WTC11 (cell line): ENCODE results near the gene FOXO3. TPM values are rescaled to one million over a fixed set of nuclear protein-coding genes. Genes with fewer than 3 reads are reported as not detected.
A peak's percentile ranks its signal among the peaks of the same experiment; 100 is the strongest.

Experiments
- ATAC-seq: fragments of 200-7000 bp; cut with Tn5 transposase; 2 replicates; pipeline ENCODE4 v1.10.0; 2021; ENCODE audit warnings: mild to moderate bottlenecking, moderate library complexity
- CTCF ChIA-PET: fragments of 300-600 bp; sonication (Branson Sonifier 250); formaldehyde crosslinking; loops from one replicate; lab custom pipeline; 2021; ENCODE audit warnings: antibody characterized with exemption; lab: Charles Lee
- POLR2A ChIA-PET: fragments of 350-600 bp; sonication (Branson Sonifier 250); formaldehyde crosslinking; loops from one replicate; lab custom pipeline; 2021; ENCODE audit warnings: antibody characterized with exemption; lab: Charles Lee
- DNase-seq: peaks from one replicate; pipeline ENCODE4 v3.0.0; 2021; ENCODE audit warnings: low spot score
- H3K27ac Mint-ChIP-seq: 2 replicates; pipeline ENCODE4 v1.8.0; 2021; ENCODE audit warnings: mixed read lengths
- H3K27me3 Mint-ChIP-seq: 2 replicates; pipeline ENCODE4 v1.8.0; 2021; ENCODE audit warnings: low read depth, mild to moderate bottlenecking, moderate library complexity, mixed read lengths
- H3K36me3 Mint-ChIP-seq: 2 replicates; pipeline ENCODE4 v1.8.0; 2021; ENCODE audit warnings: mixed read lengths
- H3K4me1 Mint-ChIP-seq: 2 replicates; pipeline ENCODE4 v1.8.0; 2022; ENCODE audit warnings: mixed read lengths
- H3K4me3 Mint-ChIP-seq: 2 replicates; pipeline ENCODE4 v1.8.0; 2021; ENCODE audit warnings: mild to moderate bottlenecking, moderate library complexity, mixed read lengths
- H3K9me3 Mint-ChIP-seq: 2 replicates; pipeline ENCODE4 v1.8.0; 2021; ENCODE audit warnings: mixed read lengths
- AFF4 ChIP-seq: sonication (generic); formaldehyde crosslinking; IDR thresholded peaks from 2 replicates; pipeline ENCODE4 v1.8.1; 2023; ENCODE audit warnings: mild to moderate bottlenecking, missing genetic modification reagents, borderline replicate concordance
- FOXJ3 ChIP-seq: sonication (generic); formaldehyde crosslinking; IDR thresholded peaks from 2 replicates; pipeline ENCODE4 v1.9.0; 2021; ENCODE audit warnings: missing genetic modification reagents, mild to moderate bottlenecking, borderline replicate concordance
- FOXP4 ChIP-seq: sonication (generic); formaldehyde crosslinking; IDR thresholded peaks from 2 replicates; pipeline ENCODE4 v1.8.0; 2022; ENCODE audit warnings: mild to moderate bottlenecking, missing genetic modification reagents
- HMGA2 ChIP-seq: fragments of 250-450 bp; sonication (Bioruptor Pico); IDR thresholded peaks from 2 replicates; pipeline ENCODE4 v1.4.0; 2021; ENCODE audit warnings: mild to moderate bottlenecking, moderate library complexity
- IRF1 ChIP-seq: sonication (generic); formaldehyde crosslinking; IDR thresholded peaks from 2 replicates; pipeline ENCODE4 v1.8.0; 2023; ENCODE audit warnings: missing genetic modification reagents
- SMAD4 ChIP-seq: sonication (generic); formaldehyde crosslinking; IDR thresholded peaks from 2 replicates; pipeline ENCODE4 v1.8.0; 2022; ENCODE audit warnings: mild to moderate bottlenecking, missing genetic modification reagents
- STAT6 ChIP-seq: sonication (generic); formaldehyde crosslinking; conservative IDR thresholded peaks from 2 replicates; pipeline ENCODE4 v1.8.1; 2023; ENCODE audit warnings: mild to moderate bottlenecking, low read depth, missing genetic modification reagents, moderate library complexity
- TEAD1 ChIP-seq: sonication (generic); formaldehyde crosslinking; IDR thresholded peaks from 2 replicates; pipeline ENCODE4 v1.8.0; 2022; ENCODE audit warnings: mild to moderate bottlenecking, missing genetic modification reagents
- TEAD4 ChIP-seq: sonication (generic); formaldehyde crosslinking; IDR thresholded peaks from 2 replicates; pipeline ENCODE4 v1.8.0; 2022; ENCODE audit warnings: mild to moderate bottlenecking, missing genetic modification reagents
- ZNF121 ChIP-seq: sonication (generic); formaldehyde crosslinking; IDR thresholded peaks from 2 replicates; pipeline ENCODE4 v1.8.0; 2023; ENCODE audit warnings: missing genetic modification reagents
- ZNF138 ChIP-seq: sonication (generic); formaldehyde crosslinking; conservative IDR thresholded peaks from 2 replicates; pipeline ENCODE4 v1.8.1; 2022; ENCODE audit warnings: mild to moderate bottlenecking, moderate library complexity, missing genetic modification reagents
- ZNF396 ChIP-seq: fragments of 250-450 bp; sonication (Bioruptor Pico); IDR thresholded peaks from 2 replicates; pipeline ENCODE4 v1.8.0; 2021; ENCODE audit warnings: mild to moderate bottlenecking, moderate library complexity, borderline replicate concordance
- ZNF423 ChIP-seq: fragments of 250-450 bp; sonication (Bioruptor Pico); IDR thresholded peaks from 2 replicates; pipeline ENCODE4 v2.1.2; 2022; ENCODE audit warnings: mild to moderate bottlenecking, moderate library complexity
- ZNF671 ChIP-seq: fragments of 250-450 bp; sonication (Bioruptor Pico); IDR thresholded peaks from 2 replicates; pipeline ENCODE4 v1.8.0; 2021; ENCODE audit warnings: mild to moderate bottlenecking
- total RNA-seq: library from RNA; stranded (reverse); gene quantifications from 3 replicates; pipeline ENCODE4 v1.2.3, GENCODE V29; 2021
- TF ChIP-seq, protein P1 (sequence below): fragments of 250-450 bp; sonication (Bioruptor Pico); IDR thresholded peaks from 2 replicates; pipeline ENCODE4 v1.9.0; 2021; ENCODE audit warnings: mild to moderate bottlenecking
- TF ChIP-seq, protein P2 (sequence below): fragments of 250-450 bp; sonication (Bioruptor Pico); IDR thresholded peaks from 2 replicates; pipeline ENCODE4 v2.1.2; 2022; ENCODE audit warnings: mild to moderate bottlenecking, moderate library complexity
- TF ChIP-seq, protein P3 (sequence below): sonication (generic); formaldehyde crosslinking; IDR thresholded peaks from 2 replicates; pipeline ENCODE4 v1.8.1; 2022; ENCODE audit warnings: mild to moderate bottlenecking, moderate library complexity, missing genetic modification reagents
- TF ChIP-seq, protein P4 (sequence below): sonication (generic); formaldehyde crosslinking; IDR thresholded peaks from 2 replicates; pipeline ENCODE4 v1.8.0; 2022; ENCODE audit warnings: mild to moderate bottlenecking, missing genetic modification reagents

Gene FOXO3
- total RNA-seq, 1 experiment from 2014 or later: 15.6 TPM

DNA sequence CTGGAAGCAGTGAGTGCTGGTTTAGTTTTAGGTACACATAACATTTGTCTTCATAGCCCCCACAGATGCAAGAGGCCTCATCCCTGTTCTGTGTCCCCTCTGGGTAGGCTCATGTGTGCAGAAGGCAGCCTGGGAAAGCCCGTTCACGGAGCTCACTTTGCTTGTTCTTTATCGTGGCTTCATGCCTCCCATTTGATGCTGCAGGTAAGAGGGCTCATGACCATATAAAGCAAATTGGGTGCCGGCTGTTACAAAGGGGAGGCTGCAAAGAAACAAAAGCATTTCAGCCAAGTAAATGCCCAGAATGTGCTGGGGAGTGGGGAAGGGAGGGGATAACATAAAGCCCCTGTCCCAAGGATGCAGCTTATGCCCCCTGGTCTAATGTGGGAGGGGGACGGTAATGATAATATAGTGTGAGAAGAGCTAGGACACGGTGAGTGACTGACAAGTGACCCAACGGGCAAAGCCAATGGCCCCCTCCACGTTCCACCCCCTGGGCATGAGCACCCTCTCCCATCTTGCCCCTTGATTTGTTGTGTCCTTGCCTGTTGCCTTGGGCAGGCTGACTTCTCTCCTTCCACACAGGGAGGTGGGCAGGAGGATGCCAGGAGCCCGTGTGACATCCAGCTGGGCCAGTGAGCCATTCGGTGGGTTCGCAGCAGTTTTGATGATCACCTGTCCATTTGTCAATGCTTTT lies 138.0 kb downstream of the FOXO3 start (continued):
- TF ChIP-seq TEAD4 (CRISPR knock-in tag): no peak
- no peak for TF ChIP-seq AFF4
- TF ChIP-seq SMAD4 (CRISPR knock-in tag): no peak
- TF ChIP-seq IRF1 (CRISPR knock-in tag): no peak
- TF ChIP-seq ZNF671 (CRISPR knock-in tag): no peak
- TF ChIP-seq ZNF423 (CRISPR knock-in tag): no peak

- ChIA-PET POLR2A (interaction anchor here (0.9 kb wide), 1 partner anchor 22 kb away, joined by 3 read pairs; no protein-coding TSS in a partner anchor), CTCF (interaction anchor here (1.2 kb wide), 1 partner anchor 157 kb away, joined by 3 read pairs; no protein-coding TSS in a partner anchor)
- no peak for DNase-seq
- Mint-ChIP-seq H3K36me3 (peaks cover 28% of the 10 kb centered on the region), H3K27ac (no peak overlapping the region), H3K4me3 (no peak overlapping the region), H3K4me1 (peaks cover 15% of the 10 kb centered on the region), H3K9me3 (peaks cover 41% of the 10 kb centered on the region), H3K27me3 (no peaks in the 10 kb centered on the region)
- peak; percentile 58 for ATAC-seq
- no peak for TF ChIP-seq FOXJ3 (CRISPR knock-in tag)
- no peak for TF ChIP-seq STAT6
- TF ChIP-seq, protein P1, sequence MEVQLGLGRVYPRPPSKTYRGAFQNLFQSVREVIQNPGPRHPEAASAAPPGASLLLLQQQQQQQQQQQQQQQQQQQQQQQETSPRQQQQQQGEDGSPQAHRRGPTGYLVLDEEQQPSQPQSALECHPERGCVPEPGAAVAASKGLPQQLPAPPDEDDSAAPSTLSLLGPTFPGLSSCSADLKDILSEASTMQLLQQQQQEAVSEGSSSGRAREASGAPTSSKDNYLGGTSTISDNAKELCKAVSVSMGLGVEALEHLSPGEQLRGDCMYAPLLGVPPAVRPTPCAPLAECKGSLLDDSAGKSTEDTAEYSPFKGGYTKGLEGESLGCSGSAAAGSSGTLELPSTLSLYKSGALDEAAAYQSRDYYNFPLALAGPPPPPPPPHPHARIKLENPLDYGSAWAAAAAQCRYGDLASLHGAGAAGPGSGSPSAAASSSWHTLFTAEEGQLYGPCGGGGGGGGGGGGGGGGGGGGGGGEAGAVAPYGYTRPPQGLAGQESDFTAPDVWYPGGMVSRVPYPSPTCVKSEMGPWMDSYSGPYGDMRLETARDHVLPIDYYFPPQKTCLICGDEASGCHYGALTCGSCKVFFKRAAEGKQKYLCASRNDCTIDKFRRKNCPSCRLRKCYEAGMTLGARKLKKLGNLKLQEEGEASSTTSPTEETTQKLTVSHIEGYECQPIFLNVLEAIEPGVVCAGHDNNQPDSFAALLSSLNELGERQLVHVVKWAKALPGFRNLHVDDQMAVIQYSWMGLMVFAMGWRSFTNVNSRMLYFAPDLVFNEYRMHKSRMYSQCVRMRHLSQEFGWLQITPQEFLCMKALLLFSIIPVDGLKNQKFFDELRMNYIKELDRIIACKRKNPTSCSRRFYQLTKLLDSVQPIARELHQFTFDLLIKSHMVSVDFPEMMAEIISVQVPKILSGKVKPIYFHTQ (CRISPR knock-in tag): no peak
- TF ChIP-seq ZNF396 (CRISPR knock-in tag): no peak
- TF ChIP-seq, protein P2, sequence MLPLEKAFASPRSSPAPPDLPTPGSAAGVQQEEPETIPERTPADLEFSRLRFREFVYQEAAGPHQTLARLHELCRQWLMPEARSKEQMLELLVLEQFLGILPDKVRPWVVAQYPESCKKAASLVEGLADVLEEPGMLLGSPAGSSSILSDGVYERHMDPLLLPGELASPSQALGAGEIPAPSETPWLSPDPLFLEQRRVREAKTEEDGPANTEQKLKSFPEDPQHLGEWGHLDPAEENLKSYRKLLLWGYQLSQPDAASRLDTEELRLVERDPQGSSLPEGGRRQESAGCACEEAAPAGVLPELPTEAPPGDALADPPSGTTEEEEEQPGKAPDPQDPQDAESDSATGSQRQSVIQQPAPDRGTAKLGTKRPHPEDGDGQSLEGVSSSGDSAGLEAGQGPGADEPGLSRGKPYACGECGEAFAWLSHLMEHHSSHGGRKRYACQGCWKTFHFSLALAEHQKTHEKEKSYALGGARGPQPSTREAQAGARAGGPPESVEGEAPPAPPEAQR (CRISPR knock-in tag): no peak
- TF ChIP-seq, protein P3, sequence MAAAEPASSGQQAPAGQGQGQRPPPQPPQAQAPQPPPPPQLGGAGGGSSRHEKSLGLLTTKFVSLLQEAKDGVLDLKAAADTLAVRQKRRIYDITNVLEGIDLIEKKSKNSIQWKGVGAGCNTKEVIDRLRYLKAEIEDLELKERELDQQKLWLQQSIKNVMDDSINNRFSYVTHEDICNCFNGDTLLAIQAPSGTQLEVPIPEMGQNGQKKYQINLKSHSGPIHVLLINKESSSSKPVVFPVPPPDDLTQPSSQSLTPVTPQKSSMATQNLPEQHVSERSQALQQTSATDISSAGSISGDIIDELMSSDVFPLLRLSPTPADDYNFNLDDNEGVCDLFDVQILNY: no peak
- TF ChIP-seq FOXP4 (CRISPR knock-in tag): no peak
- no peak for TF ChIP-seq ZNF121 (CRISPR knock-in tag)
- TF ChIP-seq TEAD1: no peak
- TF ChIP-seq ZNF138 (CRISPR knock-in tag): no peak
- no peak for TF ChIP-seq HMGA2 (CRISPR knock-in tag)
- TF ChIP-seq, protein P4, sequence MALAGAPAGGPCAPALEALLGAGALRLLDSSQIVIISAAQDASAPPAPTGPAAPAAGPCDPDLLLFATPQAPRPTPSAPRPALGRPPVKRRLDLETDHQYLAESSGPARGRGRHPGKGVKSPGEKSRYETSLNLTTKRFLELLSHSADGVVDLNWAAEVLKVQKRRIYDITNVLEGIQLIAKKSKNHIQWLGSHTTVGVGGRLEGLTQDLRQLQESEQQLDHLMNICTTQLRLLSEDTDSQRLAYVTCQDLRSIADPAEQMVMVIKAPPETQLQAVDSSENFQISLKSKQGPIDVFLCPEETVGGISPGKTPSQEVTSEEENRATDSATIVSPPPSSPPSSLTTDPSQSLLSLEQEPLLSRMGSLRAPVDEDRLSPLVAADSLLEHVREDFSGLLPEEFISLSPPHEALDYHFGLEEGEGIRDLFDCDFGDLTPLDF: no peak
- TF ChIP-seq ZNF423 (CRISPR knock-in tag): no peak
Observed at GRCh38 chr6:108699290-108700041, 138.7 kb downstream of the FOXO3 start.
